ENCODE data around the gene ZNF648.

- no peak for TF ChIP-seq CTCF (IDR thresholded peaks at IDR 0.05; ENCODE audit: insufficient read depth, low read length, poor library complexity, severe bottlenecking)
- TF ChIP-seq EZH2phosphoT487 (conservative IDR thresholded peaks at IDR 0.05; ENCODE audit: low read length), result no peak
These were observed 23.3 kb downstream of the ZNF648 start for GRCh38 chr1:182038220-182038619.

Data from SU-DHL-6 (cell line).